Measurements from ENCODE around the gene TP53BP2. TPM values are rescaled to one million over a fixed set of nuclear protein-coding genes. Genes with fewer than 3 reads are reported as not detected.

TP53BP2 gene
- total RNA-seq, 1 donor from 2014 or later = 52.9 TPM

DNA sequence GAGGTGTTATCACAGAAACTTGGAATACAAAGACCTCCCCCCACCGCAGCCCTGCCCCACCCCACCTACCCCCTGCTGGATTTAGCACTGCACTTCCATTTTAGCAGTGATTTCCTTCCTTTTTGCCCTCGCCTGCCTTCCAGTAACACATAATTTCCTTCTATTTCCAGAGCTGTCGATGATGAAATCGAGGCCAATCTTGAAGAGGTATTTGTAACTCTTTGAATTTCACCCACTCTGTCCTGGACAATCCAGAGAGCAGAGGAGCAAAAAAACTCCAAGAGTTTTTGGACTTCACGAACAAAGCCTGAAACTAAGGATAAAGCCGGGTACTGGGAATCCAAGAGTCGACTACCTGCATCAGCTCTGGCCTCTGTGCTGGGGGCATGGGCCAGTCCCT, 84.3 kb downstream of the TP53BP2 start:
- Mint-ChIP-seq H3K27ac (no peak overlapping the region), H3K9me3 (no peaks in the 10 kb centered on the region), H3K4me3 (no peak overlapping the region), H3K36me3 (ENCODE audit: low read depth) (peaks cover 69% of the 10 kb centered on the region), H3K4me1 (no peaks in the 10 kb centered on the region), H3K27me3 (no peaks in the 10 kb centered on the region)
- POLR2A ChIA-PET = no interaction called here
- DNase-seq (no peak), ATAC-seq (ENCODE audit: low read depth) (no peak)
- CTCF ChIA-PET = no interaction called here
- TF ChIP-seq, protein P1, sequence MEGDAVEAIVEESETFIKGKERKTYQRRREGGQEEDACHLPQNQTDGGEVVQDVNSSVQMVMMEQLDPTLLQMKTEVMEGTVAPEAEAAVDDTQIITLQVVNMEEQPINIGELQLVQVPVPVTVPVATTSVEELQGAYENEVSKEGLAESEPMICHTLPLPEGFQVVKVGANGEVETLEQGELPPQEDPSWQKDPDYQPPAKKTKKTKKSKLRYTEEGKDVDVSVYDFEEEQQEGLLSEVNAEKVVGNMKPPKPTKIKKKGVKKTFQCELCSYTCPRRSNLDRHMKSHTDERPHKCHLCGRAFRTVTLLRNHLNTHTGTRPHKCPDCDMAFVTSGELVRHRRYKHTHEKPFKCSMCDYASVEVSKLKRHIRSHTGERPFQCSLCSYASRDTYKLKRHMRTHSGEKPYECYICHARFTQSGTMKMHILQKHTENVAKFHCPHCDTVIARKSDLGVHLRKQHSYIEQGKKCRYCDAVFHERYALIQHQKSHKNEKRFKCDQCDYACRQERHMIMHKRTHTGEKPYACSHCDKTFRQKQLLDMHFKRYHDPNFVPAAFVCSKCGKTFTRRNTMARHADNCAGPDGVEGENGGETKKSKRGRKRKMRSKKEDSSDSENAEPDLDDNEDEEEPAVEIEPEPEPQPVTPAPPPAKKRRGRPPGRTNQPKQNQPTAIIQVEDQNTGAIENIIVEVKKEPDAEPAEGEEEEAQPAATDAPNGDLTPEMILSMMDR (IDR thresholded peaks at IDR 0.05) = no peak
- intact Hi-C loops (cut with micrococcal nuclease) = no loop called here

- DNase-seq = no peak
- Mint-ChIP-seq H3K4me1 (no peaks in the 10 kb centered on the region), H3K36me3 (ENCODE audit: low read depth) (peaks cover 69% of the 10 kb centered on the region), H3K27ac (no peak overlapping the region), H3K9me3 (no peaks in the 10 kb centered on the region), H3K4me3 (no peak overlapping the region), H3K27me3 (no peaks in the 10 kb centered on the region)
- intact Hi-C loops (cut with micrococcal nuclease) = no loop called here
- POLR2A ChIA-PET = no interaction called here
- TF ChIP-seq, protein P1 (IDR thresholded peaks at IDR 0.05) = no peak
- CTCF ChIA-PET = no interaction called here
- no peak for ATAC-seq (ENCODE audit: low read depth)
Observed at GRCh38 chr1:223760833-223761232, 84.9 kb downstream of the TP53BP2 start.

- Mint-ChIP-seq H3K4me1 (no peaks in the 10 kb centered on the region), H3K27ac (no peak overlapping the region), H3K4me3 (no peak overlapping the region), H3K27me3 (no peaks in the 10 kb centered on the region), H3K36me3 (ENCODE audit: low read depth) (peaks cover 72% of the 10 kb centered on the region), H3K9me3 (no peaks in the 10 kb centered on the region)
- intact Hi-C loops (cut with micrococcal nuclease) = no loop called here
- TF ChIP-seq, protein P1 (IDR thresholded peaks at IDR 0.05) = no peak
- ChIA-PET CTCF (no interaction called here), POLR2A (no interaction called here)
- ATAC-seq (ENCODE audit: low read depth) (no peak), DNase-seq (no peak)
Observed at GRCh38 chr1:223759273-223759672, 86.5 kb downstream of the TP53BP2 start.

GRCh38 chr1:223758734-223759133, 87.0 kb downstream of the TP53BP2 start:
- intact Hi-C loops (cut with micrococcal nuclease) = no loop called here
- Mint-ChIP-seq H3K27ac (no peak overlapping the region), H3K36me3 (ENCODE audit: low read depth) (peaks cover 71% of the 10 kb centered on the region), H3K9me3 (no peaks in the 10 kb centered on the region), H3K4me1 (no peaks in the 10 kb centered on the region), H3K27me3 (no peaks in the 10 kb centered on the region), H3K4me3 (no peak overlapping the region)
- DNase-seq = no peak
- POLR2A ChIA-PET = interaction anchor here (0.7 kb wide), 1 partner anchor 16 kb away, joined by 7 read pairs; no protein-coding TSS in a partner anchor
- ATAC-seq (ENCODE audit: low read depth) = no peak
- CTCF ChIA-PET = no interaction called here
- TF ChIP-seq, protein P1 (IDR thresholded peaks at IDR 0.05) = no peak

DNA sequence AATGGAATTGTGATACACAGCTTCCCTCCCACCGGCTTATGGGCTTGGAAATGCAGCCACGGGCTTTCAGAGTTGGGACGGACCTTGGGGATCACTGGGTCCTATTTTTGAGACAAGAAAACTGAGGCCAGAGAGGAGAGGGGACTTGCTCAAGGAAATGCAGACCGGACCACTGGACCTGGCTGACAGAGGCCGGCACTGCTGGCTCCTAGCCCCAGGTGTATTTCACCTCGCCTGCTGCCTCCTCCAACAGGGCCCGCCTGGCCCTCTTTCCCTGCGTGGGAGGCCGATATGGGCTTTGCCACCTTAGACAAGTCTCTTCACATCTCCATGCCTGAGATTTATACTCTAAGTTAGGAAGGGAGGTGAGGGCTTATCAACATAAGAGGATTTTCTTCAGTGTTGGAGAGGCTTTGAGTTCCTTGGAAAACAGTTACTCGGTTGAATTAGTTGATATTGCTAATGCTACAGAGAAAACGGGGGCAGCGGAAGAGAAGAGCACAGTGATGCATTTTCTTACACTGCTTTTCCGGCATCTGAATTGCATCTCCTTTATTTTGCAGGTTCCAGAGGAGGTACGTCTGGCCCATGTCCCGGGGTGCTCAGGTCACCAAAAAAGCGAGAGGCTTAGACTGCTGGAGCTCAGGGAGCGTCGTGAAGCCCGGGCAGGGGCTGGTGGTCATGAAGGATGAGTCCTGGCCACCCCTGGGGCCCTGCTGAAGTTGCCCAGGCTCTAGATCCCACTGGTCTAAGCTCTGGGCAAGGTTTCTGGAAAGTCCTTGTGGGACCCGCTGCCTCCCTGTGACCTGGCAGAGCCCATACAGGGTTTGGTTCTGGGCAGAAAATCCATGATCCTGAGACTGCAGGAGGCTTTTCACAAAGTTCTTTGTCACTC, 88.7 kb downstream of the TP53BP2 start:
- TF ChIP-seq, protein P1 (IDR thresholded peaks at IDR 0.05) = no peak
- H3K27ac Mint-ChIP-seq = no peak overlapping the region
- no peak for ATAC-seq (ENCODE audit: low read depth)
- POLR2A ChIA-PET = no interaction called here
- no peaks in the 10 kb centered on the region for H3K4me1 Mint-ChIP-seq
- CTCF ChIA-PET = no interaction called here
- H3K36me3 Mint-ChIP-seq (ENCODE audit: low read depth) = peaks cover 75% of the 10 kb centered on the region
- H3K9me3 Mint-ChIP-seq = no peaks in the 10 kb centered on the region
- H3K27me3 Mint-ChIP-seq = no peaks in the 10 kb centered on the region
- no peak for DNase-seq
- intact Hi-C loops (cut with micrococcal nuclease) = no loop called here
- no peak overlapping the region for H3K4me3 Mint-ChIP-seq
